Pancreas (tissue), 10 donors: ENCODE measurements around the gene RGS17. TPM values are rescaled to one million over a fixed set of nuclear protein-coding genes. Genes with fewer than 3 reads are reported as not detected.

Experiments
- ATAC-seq, 4 donors: fragments of 200-7000 bp; cut with Tn5 transposase; one replicate each; pipeline versions ENCODE4 v1.8.0 to v1.9.1; 2020; ENCODE audit warnings: mild to moderate bottlenecking in 4 of 4, moderate library complexity in 4 of 4
- DNase-seq, 6 donors: peaks; one replicate each; pipeline ENCODE4 v3.0.0-alpha.2; 2020
- FAIRE-seq: peaks from 2 replicates; lab custom pipeline; 2012; peaks lifted over from hg19 to GRCh38; lab: Jason Lieb, UNC
- H3K27ac ChIP-seq, 4 donors: fragments of 200-600 bp; sonication (generic); 1 replicate in 3 of 4; 2 replicates in 1 of 4; pipeline versions ENCODE4 v1.5.0 to v1.8.0; 2020
- H3K27me3 ChIP-seq, 4 donors: fragments of 200-600 bp; one replicate each; pipeline ENCODE4 v1.8.0; 2021
- H3K36me3 ChIP-seq, 3 donors: fragments of 200-600 bp; sonication (generic) in 1 of 3; one replicate each; pipeline versions ENCODE4 v1.5.0 to v1.8.0; 2020 to 2021
- H3K4me1 ChIP-seq, 3 donors: fragments of 200-600 bp; one replicate each; pipeline ENCODE4 v1.8.0; 2021
- H3K4me3 ChIP-seq, 4 donors: fragments of 200-600 bp; sonication (generic) in 2 of 4; one replicate each; pipeline versions ENCODE4 v1.5.0 to v1.8.0; 2020 to 2021
- H3K9me3 ChIP-seq, 4 donors: fragments of 200-600 bp; one replicate each; pipeline ENCODE4 v1.8.0; 2021
- CTCF ChIP-seq, 4 donors: fragments of 200-600 bp; sonication (generic) in 3 of 4; IDR thresholded peaks; one replicate each; pipeline versions ENCODE4 v1.5.0 to v1.8.0; 2021; ENCODE audit warnings: antibody characterized with exemption in 4 of 4
- WGBS, 2 donors: extraction: QIAGEN DNeasy Blood & Tissue Kit; methylation state at CpG; one replicate each; pipeline ENCODE4 v1.1.7; 2013; 5-methylcytosine and 5-hydroxymethylcytosine counted together
- intact Hi-C, 3 donors: fragments of 100-400 bp; cut with DNase I; formaldehyde crosslinking; loops; one replicate each; pipeline versions ENCODE4 v1.11.1 to v1.14.2; 2022
- polyA plus RNA-seq, 2 donors: library from polyadenylated mRNA; stranded (reverse); fragments of 200-250 nt; gene quantifications; one replicate each; pipeline ENCODE4 v1.2.3, GENCODE V29; 2013
- total RNA-seq, 6 donors: library from RNA; stranded (reverse); fragmentation: NEBNext Ultra II Directional in 4 of 6; extraction: Animal tissue kit (Norgen Biotek cat#: 25700) in 4 of 6; gene quantifications; one replicate each; pipeline versions ENCODE4 v1.2.1 to v1.2.4, GENCODE V29; 2021 to 2023
- donor health status: healthy with polysubstance abuse.
- donor health status: DM: no; HTN: no; CAD: no; lungs with moderate emphysema.
- donor health status: DM: no; HTN: no; CAD: no.
- donor health status: control.
- donor health status: control.
- donor health status: Bipolar disorder and iron deficiency.
- donor health status: DM: yes; HTN: yes; CAD: no.
- donor health status: DM: no; HTN: no; CAD: no.
- donor health status: DM: no; HTN: no; CAD: no.
- donor health status: DM: yes; HTN: yes; CAD: no.

Gene RGS17
- total and polyA plus RNA-seq, 8 donors = 0.39 to 3.7 (median 1.1) TPM

GRCh38 chr6:153044295-153044694, 86.8 kb downstream of the RGS17 start:
- WGBS, 2 donors = 51 to 55% methylated on average over 4 of the region's 4 CpGs
- FAIRE-seq = peak; percentile 82
- peak in 3 of 4 donors; percentile 29 to 44 (median 41) for ATAC-seq
- TF ChIP-seq CTCF (IDR thresholded peaks at IDR 0.05) = no peak
- no peak for DNase-seq
- Histone ChIP-seq H3K4me1 (peaks cover 0 to 6% (median 4%) of the 10 kb centered on the region in 3 donors), H3K9me3 (no peaks in the 10 kb centered on the region), H3K4me3 (no peak overlapping the region), H3K27me3 (no peaks in the 10 kb centered on the region), H3K36me3 (no peaks in the 10 kb centered on the region), H3K27ac (no peak overlapping the region)
- intact Hi-C loops = no loop called here

- Histone ChIP-seq H3K27me3 (no peaks in the 10 kb centered on the region), H3K4me1 (peaks cover 0 to 6% (median 4%) of the 10 kb centered on the region in 3 donors), H3K9me3 (no peaks in the 10 kb centered on the region), H3K27ac (no peak overlapping the region), H3K36me3 (no peaks in the 10 kb centered on the region), H3K4me3 (no peak overlapping the region)
- WGBS, 2 donors = 49 to 50% methylated on average over 3 of the region's 3 CpGs
- no peak for TF ChIP-seq CTCF (IDR thresholded peaks at IDR 0.05)
- peak in 4 of 6 donors; percentile 35 to 56 (median 46) for DNase-seq
- peak; percentile 74 to 94 (median 92) for ATAC-seq
- intact Hi-C loops = no loop called here
- no peak for FAIRE-seq
These were observed 87.4 kb downstream of the RGS17 start for GRCh38 chr6:153043719-153044118.

GRCh38 chr6:153038378-153039057, 92.6 kb downstream of the RGS17 start:
- H3K36me3 ChIP-seq = no peaks in the 10 kb centered on the region
- ATAC-seq (no peak), DNase-seq (no peak), FAIRE-seq (no peak)
- H3K4me1 ChIP-seq = peaks cover 0 to 6% (median 6%) of the 10 kb centered on the region in 3 donors
- H3K9me3 ChIP-seq = no peaks in the 10 kb centered on the region
- TF ChIP-seq CTCF (IDR thresholded peaks at IDR 0.05) = no peak
- H3K4me3 ChIP-seq = no peak overlapping the region
- intact Hi-C loops = no loop called here
- H3K27ac ChIP-seq = no peak overlapping the region
- no peaks in the 10 kb centered on the region for H3K27me3 ChIP-seq
- WGBS, 2 donors = 86 to 88% methylated on average over 4 of the region's 4 CpGs

- intact Hi-C loops = no loop called here
- Histone ChIP-seq H3K4me3 (no peak overlapping the region), H3K27ac (no peak overlapping the region), H3K4me1 (peaks cover 6 to 15% (median 6%) of the 10 kb centered on the region in 3 donors), H3K27me3 (no peaks in the 10 kb centered on the region), H3K9me3 (no peaks in the 10 kb centered on the region), H3K36me3 (no peaks in the 10 kb centered on the region)
- 71 to 95% methylated on average over 9 of the region's 9 CpGs for whole genome bisulfite sequencing, 2 donors
- ATAC-seq = peak in 2 of 4 donors; percentile 76 to 83
- no peak for FAIRE-seq
- peak in 2 of 6 donors; percentile 25 to 57 for DNase-seq
- TF ChIP-seq CTCF (IDR thresholded peaks at IDR 0.05) = no peak
These were observed 96.9 kb downstream of the RGS17 start for GRCh38 chr6:153034139-153034538.
